ENCODE measurements around the gene ENTR1.

DNA sequence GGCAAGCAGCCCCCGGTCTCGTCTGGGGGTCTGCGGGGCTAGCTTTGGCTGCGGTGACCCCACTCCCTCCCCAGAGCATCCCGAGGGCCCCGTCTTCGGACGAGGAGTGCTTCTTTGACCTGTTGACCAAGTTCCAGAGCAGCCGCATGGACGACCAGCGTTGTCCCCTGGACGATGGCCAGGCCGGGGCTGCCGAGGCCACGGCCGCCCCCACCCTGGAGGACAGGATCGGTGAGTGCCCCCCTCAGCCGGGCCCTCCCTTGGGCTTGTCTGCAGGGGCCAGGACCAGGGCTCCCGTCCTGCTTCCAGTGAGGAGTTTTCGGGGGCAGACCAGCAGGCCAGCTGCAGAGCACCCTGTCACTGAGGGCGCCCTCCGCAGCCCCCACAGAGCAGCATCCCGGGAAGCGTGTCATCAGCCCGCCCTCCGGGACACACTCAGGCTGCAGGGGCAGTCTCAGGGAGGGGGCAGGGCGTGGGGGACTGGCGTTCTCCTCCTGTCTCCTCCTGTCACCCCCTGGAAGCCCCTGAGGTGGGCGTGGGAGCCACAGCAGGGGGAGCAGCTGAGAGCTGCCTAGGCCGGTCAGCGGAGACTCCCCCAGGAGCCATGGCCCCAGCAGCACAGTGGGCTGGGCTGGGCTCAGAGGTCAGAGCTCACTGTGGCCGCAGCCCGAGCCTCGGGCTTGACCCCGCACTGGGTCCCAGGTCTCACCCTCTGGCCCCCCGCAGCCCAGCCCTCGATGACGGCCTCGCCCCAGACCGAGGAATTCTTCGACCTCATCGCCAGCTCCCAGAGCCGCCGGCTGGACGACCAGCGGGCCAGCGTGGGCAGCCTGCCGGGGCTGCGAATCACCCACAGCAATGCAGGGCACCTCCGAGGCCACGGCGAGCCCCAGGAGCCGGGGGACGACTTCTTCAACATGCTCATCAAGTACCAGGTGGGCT, 54.5 kb downstream of the ENTR1 start:
- TF ChIP-seq SUZ12 (IDR thresholded peaks at IDR 0.05) (no peak), ZNF384 (IDR thresholded peaks at IDR 0.05) (no peak), LEF1 (IDR thresholded peaks at IDR 0.05; ENCODE audit: borderline replicate concordance) (no peak), L3MBTL2 (conservative IDR thresholded peaks at IDR 0.05) (no peak)

Data from HEK293T (cell line).